ENCODE results near the gene STC2. TPM values are rescaled to one million over a fixed set of nuclear protein-coding genes. Genes with fewer than 3 reads are reported as not detected.

Gene STC2
- total and polyA plus RNA-seq, 2 experiments from 2014 or later: 27.3 to 132 TPM

GRCh38 chr5:173296737-173297676, 31.2 kb downstream of the STC2 start:
- Mint-ChIP-seq H3K27ac (no peak overlapping the region), H3K4me1 (peaks cover 46% of the 10 kb centered on the region), H3K36me3 (ENCODE audit: low read depth) (no peaks in the 10 kb centered on the region), H3K27me3 (ENCODE audit: insufficient read depth, low read depth, poor library complexity) (peaks cover 20% of the 10 kb centered on the region), H3K4me3 (no peak overlapping the region), H3K9me3 (peaks cover 4% of the 10 kb centered on the region; the same call in 2 of the 3 replicates)
- no peaks in the 10 kb centered on the region for H4K20me1 ChIP-seq (replicated peaks; ENCODE audit: insufficient read depth)
- no peak overlapping the region for H3K27ac ChIP-seq (ENCODE audit: low read depth)
- H3K9me2 ChIP-seq (ENCODE audit: insufficient read depth): no peaks in the 10 kb centered on the region
- peaks cover 6% of the 10 kb centered on the region; the same call in 1 of the 2 replicates for H3F3A ChIP-seq (replicated peaks; ENCODE audit: low read depth)
- H3K27me3 ChIP-seq (ENCODE audit: insufficient read depth): peaks cover 12% of the 10 kb centered on the region
- no peaks in the 10 kb centered on the region for H3K36me3 ChIP-seq (ENCODE audit: insufficient read depth)
- ATAC-seq: no peak; the same call in 2 of the 3 replicates
- no peak for TF ChIP-seq JUNB (IDR thresholded peaks at IDR 0.05; ENCODE audit: unreplicated experiment)
- no peak for TF ChIP-seq ZNF462 (CRISPR knock-in tag; IDR thresholded peaks at IDR 0.05)
- TF ChIP-seq CREB1 (CRISPR knock-in tag; IDR thresholded peaks at IDR 0.05; ENCODE audit: low read depth): no peak
- no peak for TF ChIP-seq REST (IDR thresholded peaks at IDR 0.05; ENCODE audit: unreplicated experiment)
- TF ChIP-seq ZNF331 (CRISPR knock-in tag; IDR thresholded peaks at IDR 0.05; ENCODE audit: low read depth): no peak
- TF ChIP-seq POLR2AphosphoS5 (IDR thresholded peaks at IDR 0.05; ENCODE audit: low read depth): no peak
- TF ChIP-seq EZH2 (IDR thresholded peaks at IDR 0.05; ENCODE audit: low read depth, unreplicated experiment): no peak
- TF ChIP-seq ETS1 (IDR thresholded peaks at IDR 0.05): no peak
- TF ChIP-seq NANOG (IDR thresholded peaks at IDR 0.05; ENCODE audit: borderline replicate concordance): no peak
- peaks cover 23% of the 10 kb centered on the region for H3K4me1 ChIP-seq (ENCODE audit: insufficient read depth)
- H3K4me2 ChIP-seq: no peak overlapping the region
- DNase-seq (ENCODE audit: low spot score): no peak
- no peak overlapping the region for H3K4me3 ChIP-seq
- H2AFZ ChIP-seq: peak overlapping the region; percentile 52; the same call in 1 of the 2 replicates
- no peaks in the 10 kb centered on the region for H3K79me2 ChIP-seq (replicated peaks; ENCODE audit: insufficient read depth)

All from GM23338 (cell line).